Glomerular visceral epithelial cell (primary cell): ENCODE results near the gene DUS3L.
"Not testable (repeated sequence)": the region's sequence is repeated elsewhere in the genome, so short reads cannot be mapped to it uniquely, and the experiment has no call there.

Source experiments
- DNase-seq: peaks from one replicate; pipeline ENCODE4 v3.0.0-alpha.2; 2016; ENCODE audit errors: extremely low spot score

Gene DUS3L

GRCh38 chr19:5774921-5775320, 16.0 kb downstream of the DUS3L start:
- no peak for DNase-seq

GRCh38 chr19:5773276-5773675, 17.7 kb downstream of the DUS3L start:
- no peak for DNase-seq

GRCh38 chr19:5772416-5772815, 18.5 kb downstream of the DUS3L start:
- no peak for DNase-seq

GRCh38 chr19:5767949-5768348, 23.0 kb downstream of the DUS3L start:
- DNase-seq = no peak

GRCh38 chr19:5765220-5765619, 25.7 kb downstream of the DUS3L start:
- DNase-seq = no peak

- DNase-seq = no peak
Observed at GRCh38 chr19:5762608-5763217, 28.2 kb downstream of the DUS3L start.

GRCh38 chr19:5753743-5754142, 37.2 kb downstream of the DUS3L start:
- no peak for DNase-seq

- DNase-seq = no peak
Observed at GRCh38 chr19:5751709-5752108, 39.3 kb downstream of the DUS3L start.

GRCh38 chr19:5749505-5749904, 41.5 kb downstream of the DUS3L start:
- no peak for DNase-seq

- not testable (repeated sequence) for DNase-seq
Observed at GRCh38 chr19:5748920-5749319, 42.0 kb downstream of the DUS3L start.

GRCh38 chr19:5744999-5745398, 46.0 kb downstream of the DUS3L start:
- not testable (repeated sequence) for DNase-seq

GRCh38 chr19:5743630-5744029, 47.3 kb downstream of the DUS3L start:
- DNase-seq = no peak

- DNase-seq = no peak
Observed at GRCh38 chr19:5742051-5742450, 48.9 kb downstream of the DUS3L start.

- DNase-seq = no peak
Observed at GRCh38 chr19:5738423-5738822, 52.5 kb downstream of the DUS3L start.
